CD4-positive, alpha-beta T cell treated with Interleukin-6 for 4 hours (primary cell): ENCODE results near the gene QARS1.

Experiments used
- DNase-seq: peaks from one replicate; pipeline ENCODE4 v3.0.0-alpha.2; 2020; ENCODE audit warnings: mixed read lengths

Gene QARS1

DNA sequence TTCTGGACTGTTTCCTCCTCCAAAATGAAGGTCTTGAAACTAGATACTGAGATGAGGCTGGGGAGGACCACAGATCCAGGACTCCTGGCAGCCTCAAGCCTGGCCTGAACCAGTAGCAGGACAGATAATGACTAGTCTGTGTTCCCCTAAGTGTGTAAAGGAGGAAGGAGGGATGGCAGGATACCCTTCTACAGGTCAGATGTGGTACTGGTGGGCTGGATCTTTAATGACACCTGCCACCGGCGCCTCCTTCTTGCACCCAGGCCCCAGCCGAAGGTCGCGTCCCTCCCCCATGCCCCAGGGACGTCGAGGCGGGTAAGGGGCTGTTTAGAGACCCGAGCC is 15.5 kb upstream of the QARS1 start:
- no peak for DNase-seq

DNA sequence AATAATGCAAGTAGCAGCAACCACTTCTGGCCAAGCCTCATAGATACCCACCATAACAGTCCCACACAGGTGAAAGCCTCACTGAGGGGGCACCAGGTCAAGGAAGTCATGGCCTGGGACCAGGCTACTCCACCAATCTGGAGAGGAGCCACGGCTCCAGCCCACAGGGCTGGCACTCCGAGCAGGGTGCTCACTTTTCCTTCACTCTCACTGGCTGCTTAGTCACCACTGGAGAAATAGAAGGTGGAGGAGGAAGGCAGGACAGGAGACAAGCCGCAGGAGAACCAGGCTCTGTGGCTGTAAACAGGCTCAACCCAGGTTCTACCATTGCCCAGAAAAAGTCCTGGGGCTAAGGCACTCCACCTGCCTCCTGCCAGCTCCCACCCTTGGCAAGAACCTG is 14.9 kb upstream of the QARS1 start:
- DNase-seq, result no peak

GRCh38 chr3:49119036-49119435 is 14.5 kb upstream of the QARS1 start:
- DNase-seq, result no peak

DNA sequence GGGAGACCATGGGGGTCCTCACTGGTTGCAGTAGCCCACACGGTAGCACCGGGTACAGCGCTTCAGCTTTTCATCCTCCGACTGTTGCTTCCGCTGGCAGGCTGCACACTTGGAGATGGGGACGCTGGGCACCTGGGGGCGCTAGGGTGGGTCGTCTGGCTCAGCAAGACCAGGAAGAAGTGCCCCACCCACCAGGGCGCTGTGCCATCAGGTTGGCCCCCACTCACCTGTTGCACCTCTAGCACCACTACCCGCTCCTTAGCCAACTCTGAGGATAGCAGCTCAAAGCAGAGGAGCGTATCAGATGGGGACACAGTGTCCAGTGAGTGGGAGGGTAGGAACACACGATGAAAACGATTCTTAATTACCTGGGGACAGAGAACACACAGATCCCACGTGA is 7.7 kb upstream of the QARS1 start:
- DNase-seq, result no peak

- no peak for DNase-seq
Observed at GRCh38 chr3:49111347-49111746, 6.8 kb upstream of the QARS1 start.

GRCh38 chr3:49110780-49111179 is 6.2 kb upstream of the QARS1 start:
- no peak for DNase-seq

DNA sequence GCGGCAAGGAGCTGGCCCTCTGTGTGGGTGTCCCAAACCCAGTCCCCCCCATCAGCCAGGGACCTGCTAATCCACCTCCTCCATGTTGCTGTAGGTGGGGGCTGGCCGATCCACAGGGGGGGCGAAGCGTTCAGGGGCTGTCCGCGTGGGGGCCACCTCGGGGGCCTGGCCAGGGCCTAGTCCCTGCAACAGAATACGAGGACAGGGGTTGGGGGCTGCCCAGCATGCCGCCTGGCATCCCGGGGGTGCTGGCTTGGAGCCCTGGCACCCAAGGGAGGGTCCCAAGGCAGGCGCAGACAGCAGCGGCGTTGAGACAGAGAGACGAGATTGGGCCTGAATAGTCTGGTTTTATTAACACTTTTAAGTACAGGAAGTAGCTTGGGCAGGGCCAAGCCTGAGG is 3.8 kb upstream of the QARS1 start:
- no peak for DNase-seq

GRCh38 chr3:49104052-49104426 is 518 bp downstream of the QARS1 start:
- no peak for DNase-seq

DNA sequence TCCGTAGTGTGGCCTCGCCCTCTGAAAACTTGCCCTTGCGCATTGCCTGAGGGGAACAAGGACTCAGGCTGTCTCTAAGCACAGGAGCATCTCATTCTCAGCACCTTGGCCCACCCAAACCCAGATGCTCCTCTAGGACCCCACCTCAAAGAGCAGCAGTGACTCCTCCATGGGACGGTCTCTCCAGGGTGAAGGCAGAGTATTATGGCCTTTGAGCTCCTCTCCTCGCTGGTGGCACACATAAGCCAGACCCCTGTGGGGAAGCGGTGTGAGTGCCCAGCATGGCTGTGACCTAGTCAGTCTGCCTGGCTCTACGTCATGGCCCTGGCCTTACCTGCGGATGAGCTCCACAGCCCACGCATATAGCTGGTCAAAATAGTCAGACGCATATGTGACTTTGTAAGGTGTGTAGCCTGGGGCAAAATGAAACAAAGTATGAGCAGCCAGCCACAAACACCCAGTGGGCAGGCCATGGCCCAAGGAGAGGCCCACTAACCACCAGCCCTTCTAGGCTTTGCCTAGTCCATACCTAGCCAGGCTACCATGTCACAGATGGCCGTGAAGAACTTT is 4.4 kb downstream of the QARS1 start:
- DNase-seq, result no peak

DNA sequence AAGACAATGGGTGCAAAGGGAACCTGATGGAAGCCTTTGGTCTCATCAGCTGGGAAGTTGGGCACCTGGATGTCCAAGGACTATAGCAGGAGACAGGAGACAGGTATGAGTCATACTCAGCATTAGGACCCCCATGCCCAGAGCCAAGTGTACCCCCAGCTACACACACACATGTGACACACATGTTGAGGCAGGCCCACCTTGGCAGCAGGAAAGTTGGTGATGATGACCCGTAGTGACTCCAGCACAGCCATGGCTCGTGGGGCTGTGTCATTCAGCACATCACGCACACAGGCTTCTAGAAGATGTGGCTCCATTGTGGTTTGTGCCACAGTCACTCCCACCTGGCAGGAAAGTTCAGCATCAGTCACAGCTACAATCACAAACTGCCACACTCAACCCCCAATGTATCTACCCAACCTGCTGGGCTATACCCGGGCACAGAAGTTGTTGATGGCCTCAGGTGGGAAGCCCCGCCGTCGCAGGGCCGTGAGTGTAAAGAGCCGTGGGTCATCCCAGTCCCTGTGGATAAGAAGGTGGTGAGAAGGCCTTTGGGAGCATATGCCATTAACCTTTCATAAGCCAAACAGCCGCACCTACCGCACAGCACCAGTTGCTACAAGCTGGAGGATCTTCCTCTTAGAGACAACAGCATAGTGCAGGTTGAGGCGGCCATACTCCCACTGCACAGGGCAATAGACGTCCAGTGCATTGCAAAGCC is 5.5 kb downstream of the QARS1 start:
- no peak for DNase-seq

GRCh38 chr3:49098429-49098828 is 6.1 kb downstream of the QARS1 start:
- DNase-seq, result no peak

DNA sequence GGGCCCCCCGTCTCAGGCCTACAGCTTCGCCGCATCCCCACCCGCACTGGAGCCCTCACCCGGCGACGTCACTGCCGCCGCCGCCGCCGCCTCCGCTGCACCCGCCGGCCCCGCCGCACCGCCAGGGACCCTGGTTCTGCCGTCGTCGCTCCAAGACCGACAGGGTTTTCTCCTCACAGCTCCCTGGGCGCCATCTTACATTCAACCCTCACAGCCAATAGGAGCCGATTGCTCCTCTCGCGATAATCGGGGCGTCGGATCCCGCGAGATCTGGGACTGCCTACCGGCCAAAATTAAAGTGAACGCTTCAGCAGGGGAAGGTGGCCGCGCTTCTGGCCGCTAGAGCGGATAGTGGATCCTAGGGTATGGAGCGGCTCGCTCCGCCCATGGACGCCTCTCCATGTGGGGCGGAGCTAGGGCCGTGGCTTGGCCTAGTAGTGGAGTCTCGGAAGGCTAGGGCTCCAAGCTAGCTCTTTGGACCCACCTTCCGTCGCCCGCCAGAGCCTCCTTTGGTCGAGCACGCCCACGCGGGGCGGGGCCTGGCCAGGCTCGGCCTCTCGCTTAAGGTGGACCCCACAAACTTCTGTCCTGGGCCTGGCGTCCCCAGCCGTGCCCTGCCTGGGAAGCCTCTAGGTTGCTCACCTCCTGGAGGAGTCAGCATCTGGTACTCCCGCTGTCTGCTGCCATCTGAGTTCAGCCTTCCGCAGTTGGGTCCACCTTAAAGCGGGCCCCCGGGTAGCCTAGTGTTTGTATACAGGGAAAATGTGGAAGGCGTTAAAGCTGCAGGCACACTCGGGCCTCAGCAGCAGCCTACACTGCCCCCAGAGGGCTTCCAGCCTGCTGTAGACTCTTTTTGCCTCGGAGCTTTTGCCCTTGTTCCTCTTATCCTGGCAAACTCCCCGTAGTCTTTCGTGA is 10.4 kb downstream of the QARS1 start, which contains the start of gene QRICH1:
Gene QRICH1 (minus strand): TSS at position 219 of the 915 bp plus-strand sequence. CDS start 17,054 bp downstream, outside the sequence.
- peak; percentile 95 for DNase-seq

DNA sequence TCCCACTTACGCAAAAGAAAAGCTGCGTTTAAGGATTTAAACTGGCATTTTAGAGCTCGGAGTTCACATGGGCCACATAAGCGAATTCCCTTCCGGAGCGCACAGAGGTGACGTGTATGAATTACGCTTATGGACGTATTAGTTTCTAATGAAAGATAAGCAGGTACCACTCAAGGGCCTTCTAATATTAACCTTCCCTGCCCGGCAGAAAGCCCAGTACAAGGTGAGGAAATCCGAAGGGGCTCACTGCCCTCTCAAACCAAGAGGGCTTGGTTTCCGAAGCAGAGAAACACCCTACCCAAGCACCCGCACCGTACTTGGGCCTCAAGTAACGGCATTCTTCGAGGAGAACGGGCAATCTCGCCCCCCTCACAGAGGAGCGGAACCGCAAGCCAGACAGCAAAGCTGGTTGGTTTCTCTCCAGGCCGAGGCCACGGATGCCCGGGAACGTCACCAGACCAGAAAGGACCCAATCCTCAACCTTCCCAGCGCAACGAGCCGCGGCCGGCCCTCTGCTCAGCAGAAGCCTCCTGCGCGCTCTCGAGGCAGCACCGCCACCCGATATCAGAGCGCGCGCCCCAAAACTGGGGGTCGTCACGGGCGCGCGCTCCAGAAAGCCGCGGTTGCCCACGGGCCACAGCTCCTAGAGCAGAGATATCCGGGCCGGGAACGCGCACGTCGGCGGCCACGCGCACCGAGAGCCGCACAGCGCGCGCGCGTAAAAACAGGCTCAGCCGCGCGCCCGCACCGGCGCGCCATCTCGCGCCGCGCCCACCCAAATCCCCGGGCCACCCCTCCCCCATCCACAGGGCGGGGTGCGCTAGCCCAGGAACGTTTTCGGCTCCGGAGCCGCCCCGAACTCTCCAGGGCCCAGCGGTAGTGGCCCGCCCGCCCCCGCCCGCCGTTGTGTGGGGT is 11.4 kb downstream of the QARS1 start:
- peak; percentile 83 for DNase-seq

GRCh38 chr3:49081429-49081828 is 23.1 kb downstream of the QARS1 start:
- no peak for DNase-seq

DNA sequence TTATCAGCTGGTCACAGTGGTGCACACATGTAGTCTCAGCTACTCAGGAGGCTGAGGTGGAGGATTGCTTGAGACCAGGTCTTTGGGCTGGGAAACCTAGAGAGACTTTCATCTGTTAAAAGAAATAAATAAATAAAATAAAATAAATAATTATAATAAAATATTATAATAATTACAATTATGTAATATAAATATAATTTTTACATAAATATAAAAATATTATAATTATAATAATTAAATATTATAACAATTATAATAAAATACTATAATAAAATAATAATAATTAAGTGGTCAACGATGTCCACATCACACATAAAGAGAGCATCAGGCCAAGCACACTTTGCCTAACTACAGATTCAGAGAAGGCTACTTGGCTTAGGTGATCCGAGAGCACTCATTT is 25.3 kb downstream of the QARS1 start:
- DNase-seq, result no peak

GRCh38 chr3:49076646-49077045 is 27.9 kb downstream of the QARS1 start:
- no peak for DNase-seq

GRCh38 chr3:49076116-49076515 is 28.4 kb downstream of the QARS1 start:
- DNase-seq, result no peak

DNA sequence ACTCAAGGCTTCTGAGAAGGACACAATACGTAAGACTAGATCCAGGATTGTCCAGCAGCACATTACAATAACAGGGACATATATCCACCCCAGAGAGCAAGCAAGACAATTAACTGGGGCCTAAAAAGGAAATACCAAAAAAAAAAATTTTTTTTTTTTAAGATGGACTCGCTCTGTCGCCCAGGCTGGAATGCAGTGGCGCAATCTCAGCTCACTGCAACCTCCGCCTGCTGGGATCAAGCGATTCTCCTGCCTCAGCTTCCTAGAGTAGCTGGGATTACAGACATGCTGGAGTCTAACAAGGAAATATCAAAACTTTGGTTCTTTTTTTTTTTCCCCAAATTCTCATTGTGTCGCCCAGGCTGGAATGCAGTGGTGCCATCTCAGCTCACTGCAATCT is 46.5 kb downstream of the QARS1 start:
- no peak for DNase-seq

GRCh38 chr3:49057268-49057667 is 47.3 kb downstream of the QARS1 start:
- DNase-seq, result no peak

DNA sequence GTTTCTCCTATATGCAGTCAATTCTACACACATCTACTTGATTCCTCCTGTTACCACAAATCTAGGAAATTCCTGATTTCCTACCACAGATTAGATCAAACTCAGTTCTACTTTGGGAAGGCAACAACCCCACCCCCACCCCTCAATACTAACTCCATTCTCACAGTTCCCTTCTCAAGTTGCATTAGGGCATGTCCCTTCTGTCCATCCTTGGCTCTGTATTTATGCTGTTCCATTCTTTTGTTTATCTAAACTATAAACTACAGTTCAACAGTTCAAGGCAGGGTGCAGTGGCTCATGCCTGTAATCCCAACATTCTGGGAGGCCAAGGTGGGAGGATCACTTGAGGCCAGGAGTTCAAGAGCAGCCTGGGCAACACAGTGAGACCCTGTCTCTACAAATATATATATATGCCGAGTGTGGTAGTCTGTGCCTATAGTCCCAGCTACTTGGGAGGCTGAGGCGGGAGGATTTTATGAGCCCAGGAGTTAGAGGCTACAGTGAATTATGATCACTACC is 50.2 kb downstream of the QARS1 start:
- no peak for DNase-seq

GRCh38 chr3:49053543-49053942 is 51.0 kb downstream of the QARS1 start:
- DNase-seq, result no peak
